ENCODE results near the gene DUSP5.
"Not testable (repeated sequence)": the region's sequence is repeated elsewhere in the genome, so short reads cannot be mapped to it uniquely, and the experiment has no call there.

GRCh38 chr10:110470541-110470940, 27.2 kb upstream of the DUSP5 start:
- not testable (repeated sequence) for TF ChIP-seq CTCF (IDR thresholded peaks at IDR 0.05; ENCODE audit: low read depth, low read length, poor library complexity, severe bottlenecking); EZH2phosphoT487 (IDR thresholded peaks at IDR 0.05; ENCODE audit: borderline replicate concordance, low read length)

Measured in DOHH2 (cell line).